ENCODE measurements around the gene GNB5. TPM values are rescaled to one million over a fixed set of nuclear protein-coding genes. Genes with fewer than 3 reads are reported as not detected.

GNB5 gene
- total RNA-seq, 6 experiments from 2014 or later, result 24.1 to 37.1 (median 33.0) TPM

- Mint-ChIP-seq H3K27ac (no peak overlapping the region), H3K9me3 (no peaks in the 10 kb centered on the region), H3K4me3 (no peak overlapping the region), H3K27me3 (ENCODE audit: insufficient read depth) (no peaks in the 10 kb centered on the region; the same call in 1 of the 2 replicates), H3K4me1 (ENCODE audit: low read depth) (peaks cover 21% of the 10 kb centered on the region), H3K36me3 (ENCODE audit: low read depth) (peaks cover 7% of the 10 kb centered on the region; the same call in 1 of the 2 replicates)
- DNase-seq, result no peak
- TF ChIP-seq CTCF (IDR thresholded peaks at IDR 0.05), result no peak
Observed at GRCh38 chr15:52137432-52138357, 53.5 kb downstream of the GNB5 start.

DNA sequence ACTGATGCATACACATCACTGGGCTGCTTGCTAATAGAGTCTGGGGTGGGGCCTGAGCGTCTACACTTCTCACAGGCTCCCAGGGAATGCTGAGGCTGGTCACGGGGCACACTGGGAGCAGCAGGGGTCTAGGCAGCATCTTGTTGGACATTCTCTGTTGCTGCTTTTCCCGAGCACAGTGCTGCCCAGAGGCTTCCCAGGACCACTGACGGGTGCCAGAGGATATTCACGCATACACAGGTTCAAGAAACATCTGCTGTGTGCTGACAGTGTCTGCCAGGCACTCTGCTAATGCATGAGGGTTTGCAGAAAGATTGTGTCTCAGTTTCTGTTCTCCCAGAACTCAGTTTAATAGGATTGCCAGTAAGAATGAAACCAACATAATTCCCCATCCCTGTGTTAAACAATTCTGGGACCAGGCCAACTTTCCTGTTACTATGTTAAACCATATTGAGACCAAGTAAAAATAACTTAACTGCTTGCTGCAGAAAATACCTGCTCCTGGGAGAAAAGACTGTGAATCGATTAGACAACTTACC, 54.7 kb downstream of the GNB5 start:
- H3K9me3 Mint-ChIP-seq, result no peaks in the 10 kb centered on the region
- H3K27me3 Mint-ChIP-seq (ENCODE audit: insufficient read depth), result no peaks in the 10 kb centered on the region; the same call in 1 of the 2 replicates
- no peak overlapping the region for H3K27ac Mint-ChIP-seq
- TF ChIP-seq CTCF (IDR thresholded peaks at IDR 0.05), result no peak
- peaks cover 21% of the 10 kb centered on the region for H3K4me1 Mint-ChIP-seq (ENCODE audit: low read depth)
- no peak overlapping the region for H3K4me3 Mint-ChIP-seq
- H3K36me3 Mint-ChIP-seq (ENCODE audit: low read depth), result peaks cover 8% of the 10 kb centered on the region; the same call in 1 of the 2 replicates
- DNase-seq, result no peak

DNA sequence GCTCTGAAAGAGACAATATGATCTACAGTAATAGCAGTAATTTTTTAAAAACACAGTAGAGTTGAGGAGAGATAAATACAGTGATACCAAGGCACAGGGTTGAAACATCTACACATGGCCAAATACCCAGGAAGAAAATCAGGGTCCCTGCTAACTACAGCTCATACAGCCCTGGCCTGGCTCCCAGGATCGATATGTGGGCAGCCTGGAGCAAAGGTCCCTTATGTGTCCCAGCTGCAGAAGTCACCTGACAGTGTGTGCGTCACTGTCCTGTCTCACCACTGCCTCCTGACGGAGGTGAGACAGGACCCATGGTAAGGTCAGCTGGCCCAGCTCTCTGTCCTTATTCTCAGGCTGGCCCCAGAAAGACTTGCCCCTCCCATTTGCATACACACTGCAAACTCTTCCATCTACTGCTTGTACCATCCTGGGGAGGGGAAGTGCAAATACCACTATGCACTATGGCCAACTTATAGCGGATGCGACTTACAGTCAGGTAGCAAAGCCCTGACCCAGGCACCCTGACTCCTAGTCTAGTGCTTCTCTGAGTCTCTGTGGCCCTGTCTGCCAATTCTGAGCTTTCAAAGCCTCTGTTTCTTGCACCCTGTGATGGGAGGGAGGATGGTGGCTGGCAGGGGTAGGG, 56.6 kb downstream of the GNB5 start:
- no peak for DNase-seq
- H3K9me3 Mint-ChIP-seq, result no peaks in the 10 kb centered on the region
- peaks cover 12% of the 10 kb centered on the region for H3K4me1 Mint-ChIP-seq (ENCODE audit: low read depth)
- H3K36me3 Mint-ChIP-seq (ENCODE audit: low read depth), result peaks cover 9% of the 10 kb centered on the region; the same call in 1 of the 2 replicates
- H3K4me3 Mint-ChIP-seq, result no peak overlapping the region
- H3K27me3 Mint-ChIP-seq (ENCODE audit: insufficient read depth), result no peaks in the 10 kb centered on the region
- no peak for TF ChIP-seq CTCF (IDR thresholded peaks at IDR 0.05)
- H3K27ac Mint-ChIP-seq, result no peak overlapping the region

DNA sequence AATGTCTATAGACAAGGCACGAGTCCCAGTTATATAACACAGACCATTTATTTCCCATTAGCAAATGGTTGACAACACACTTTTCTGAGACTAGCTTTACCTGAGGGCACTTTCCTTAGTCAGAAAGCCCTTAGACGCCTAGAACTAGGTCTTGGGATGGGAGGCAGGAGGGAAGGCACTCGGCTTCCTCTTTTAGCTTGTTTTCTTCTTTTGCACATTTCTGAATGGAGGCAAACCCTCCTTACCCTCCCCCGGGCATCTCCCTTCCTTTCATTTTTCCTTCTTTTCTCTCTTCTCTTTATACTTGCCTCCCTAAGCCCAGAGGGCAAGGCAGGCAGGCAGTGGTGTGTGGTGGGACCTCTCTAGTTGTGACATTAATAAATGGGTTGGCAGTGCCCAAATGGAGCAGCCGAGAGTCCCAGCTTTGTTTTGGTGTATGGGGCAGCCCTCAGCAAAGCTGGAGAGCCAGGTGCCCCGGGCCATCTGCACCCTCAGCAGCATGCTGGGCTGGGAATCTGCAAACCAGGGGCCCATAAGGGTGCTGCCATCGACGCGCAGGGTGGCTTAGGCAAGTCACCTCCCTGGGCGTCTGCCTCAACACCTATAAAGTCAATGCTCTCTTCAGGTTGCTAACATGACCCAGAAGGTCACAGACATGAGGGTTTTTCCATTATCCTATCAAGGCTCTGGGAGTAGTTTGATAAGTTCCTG, 57.5 kb downstream of the GNB5 start:
- H3K4me3 Mint-ChIP-seq, result no peak overlapping the region
- no peaks in the 10 kb centered on the region for H3K27me3 Mint-ChIP-seq (ENCODE audit: insufficient read depth)
- H3K9me3 Mint-ChIP-seq, result no peaks in the 10 kb centered on the region
- peaks cover 10% of the 10 kb centered on the region; the same call in 1 of the 2 replicates for H3K36me3 Mint-ChIP-seq (ENCODE audit: low read depth)
- H3K27ac Mint-ChIP-seq, result no peak overlapping the region
- peaks cover 3% of the 10 kb centered on the region; the same call in 1 of the 2 replicates for H3K4me1 Mint-ChIP-seq (ENCODE audit: low read depth)
- no peak for DNase-seq
- TF ChIP-seq CTCF (IDR thresholded peaks at IDR 0.05), result no peak

- Mint-ChIP-seq H3K4me3 (no peak overlapping the region), H3K36me3 (ENCODE audit: low read depth) (peaks cover 17% of the 10 kb centered on the region; the same call in 1 of the 2 replicates), H3K4me1 (ENCODE audit: low read depth) (no peaks in the 10 kb centered on the region; the same call in 1 of the 2 replicates), H3K27ac (no peak overlapping the region), H3K27me3 (ENCODE audit: insufficient read depth) (no peaks in the 10 kb centered on the region), H3K9me3 (no peaks in the 10 kb centered on the region)
- no peak for DNase-seq
- no peak for TF ChIP-seq CTCF (IDR thresholded peaks at IDR 0.05)
Observed at GRCh38 chr15:52132066-52132465, 59.1 kb downstream of the GNB5 start.
